SHP77 treated with DMSO at 0.1 percent for 48 hours (cell line): ENCODE data around the gene MRPS15.

Experiments used
- DNase-seq: peaks from one replicate; lab custom pipeline; 2025; lab: John Stamatoyannopoulos, UW

MRPS15 gene

GRCh38 chr1:36458910-36459309 is 5.3 kb downstream of the MRPS15 start:
- no peak for DNase-seq

- no peak for DNase-seq
Observed at GRCh38 chr1:36457691-36458090, 6.5 kb downstream of the MRPS15 start.

- no peak for DNase-seq
Observed at GRCh38 chr1:36456391-36456928, 7.7 kb downstream of the MRPS15 start.

- DNase-seq = no peak
Observed at GRCh38 chr1:36455386-36455785, 8.8 kb downstream of the MRPS15 start.

- DNase-seq = no peak
Observed at GRCh38 chr1:36453600-36454388, 10.4 kb downstream of the MRPS15 start.

GRCh38 chr1:36453051-36453450 is 11.1 kb downstream of the MRPS15 start:
- no peak for DNase-seq

GRCh38 chr1:36450919-36451305 is 13.3 kb downstream of the MRPS15 start:
- DNase-seq = no peak

GRCh38 chr1:36450270-36450918 is 13.8 kb downstream of the MRPS15 start, which contains the start of gene OSCP1:
Gene OSCP1 (minus strand): TSS chr1:36450451. CDS start chr1:36450369, 82 bp downstream.
- DNase-seq = peak; percentile 89

GRCh38 chr1:36448530-36449056 is 15.6 kb downstream of the MRPS15 start:
- DNase-seq = no peak

- DNase-seq = no peak
Observed at GRCh38 chr1:36447450-36447849, 16.7 kb downstream of the MRPS15 start.

GRCh38 chr1:36446746-36447145 is 17.4 kb downstream of the MRPS15 start:
- no peak for DNase-seq

- DNase-seq = no peak
Observed at GRCh38 chr1:36446271-36446670, 17.9 kb downstream of the MRPS15 start.

- no peak for DNase-seq
Observed at GRCh38 chr1:36443297-36443696, 20.9 kb downstream of the MRPS15 start.

- DNase-seq = no peak
Observed at GRCh38 chr1:36442337-36442736, 21.8 kb downstream of the MRPS15 start.

GRCh38 chr1:36440646-36441045 is 23.5 kb downstream of the MRPS15 start:
- DNase-seq = no peak

GRCh38 chr1:36440044-36440443 is 24.1 kb downstream of the MRPS15 start:
- DNase-seq = no peak

- no peak for DNase-seq
Observed at GRCh38 chr1:36438715-36439114, 25.5 kb downstream of the MRPS15 start.

- DNase-seq = no peak
Observed at GRCh38 chr1:36436821-36437220, 27.4 kb downstream of the MRPS15 start.

GRCh38 chr1:36433102-36433501 is 31.1 kb downstream of the MRPS15 start:
- DNase-seq = no peak

GRCh38 chr1:36432616-36433015 is 31.6 kb downstream of the MRPS15 start:
- no peak for DNase-seq

GRCh38 chr1:36425791-36426190 is 38.4 kb downstream of the MRPS15 start:
- no peak for DNase-seq

- DNase-seq = no peak
Observed at GRCh38 chr1:36421649-36422048, 42.5 kb downstream of the MRPS15 start.

GRCh38 chr1:36420836-36421317 is 43.3 kb downstream of the MRPS15 start:
- DNase-seq = peak; percentile 30
